ENCODE measurements around the gene TNFRSF17. TPM values are rescaled to one million over a fixed set of nuclear protein-coding genes. Genes with fewer than 3 reads are reported as not detected.
A peak's percentile ranks its signal among the peaks of the same experiment; 100 is the strongest.

Gene TNFRSF17
- total and polyA plus RNA-seq, 9 of the 15 experiments (the other 6 are each of a cell fraction or from before 2014, with no cell fraction given) = not detected

GRCh38 chr16:11915644-11916523 lies 49.1 kb upstream of the TNFRSF17 start, which contains the start of gene GSPT1 (continued):
- peak; percentile 76; the same call in 1 of the 2 replicates for TF ChIP-seq NKRF (IDR thresholded peaks at IDR 0.05; ENCODE audit: borderline replicate concordance)
- TF ChIP-seq ATF2 (CRISPR knock-in tag; IDR thresholded peaks at IDR 0.05) = no peak
- TF ChIP-seq SMAD1 (IDR thresholded peaks at IDR 0.05; ENCODE audit: low read depth, low read length, partially characterized antibody) = no peak
- TF ChIP-seq CCNT2 (IDR thresholded peaks at IDR 0.05; ENCODE audit: borderline replicate concordance, extremely low read depth, insufficient read length, low read depth, low read length) = peak; percentile 43
- TF ChIP-seq JUN (IDR thresholded peaks at IDR 0.05; ENCODE audit: borderline replicate concordance, low read depth, low read length) = peak; percentile 67; the same call in 1 of the 2 replicates
- no peak for TF ChIP-seq JUN (CRISPR knock-in tag; IDR thresholded peaks at IDR 0.05; ENCODE audit: borderline replicate concordance)
- TF ChIP-seq RBM15 (IDR thresholded peaks at IDR 0.05; ENCODE audit: insufficient read depth, low read length) = no peak
- TF ChIP-seq PCBP1 (IDR thresholded peaks at IDR 0.05; ENCODE audit: low read depth, low read length, poor library complexity, severe bottlenecking) = peak; percentile 84
- TF ChIP-seq CCAR2 (IDR thresholded peaks at IDR 0.05; ENCODE audit: low read depth, low read length) = no peak
- TF ChIP-seq ZFP30 (CRISPR knock-in tag; IDR thresholded peaks at IDR 0.05; ENCODE audit: borderline replicate concordance) = no peak
- TF ChIP-seq ATF4 (CRISPR knock-in tag; IDR thresholded peaks at IDR 0.05) = peak; percentile 37; the same call in 1 of the 2 replicates
- peak; percentile 8; the same call in 1 of the 2 replicates for TF ChIP-seq MITF (IDR thresholded peaks at IDR 0.05)
- TF ChIP-seq ZNF639 (CRISPR knock-in tag; conservative IDR thresholded peaks at IDR 0.05 in 1 of 2, IDR thresholded peaks at IDR 0.05 in 1 of 2) = peak in 1 of 2 experiments; percentile 79; a peak in 1 of 4 replicates
- peak; percentile 96 for TF ChIP-seq GABPA (tag; conservative IDR thresholded peaks at IDR 0.05; ENCODE audit: low read depth)
- no peak for TF ChIP-seq TEAD4 (IDR thresholded peaks at IDR 0.05; ENCODE audit: low read length)
- TF ChIP-seq TEAD4 (CRISPR knock-in tag; IDR thresholded peaks at IDR 0.05; ENCODE audit: borderline replicate concordance) = no peak

Data from K562 (cell line).